ENCODE measurements around the gene C2CD3. TPM values are rescaled to one million over a fixed set of nuclear protein-coding genes. Genes with fewer than 3 reads are reported as not detected.
"Not testable (repeated sequence)": the region's sequence is repeated elsewhere in the genome, so short reads cannot be mapped to it uniquely, and the experiment has no call there.

Gene C2CD3
- total RNA-seq, 1 donor from 2014 or later = 12.2 TPM

DNA sequence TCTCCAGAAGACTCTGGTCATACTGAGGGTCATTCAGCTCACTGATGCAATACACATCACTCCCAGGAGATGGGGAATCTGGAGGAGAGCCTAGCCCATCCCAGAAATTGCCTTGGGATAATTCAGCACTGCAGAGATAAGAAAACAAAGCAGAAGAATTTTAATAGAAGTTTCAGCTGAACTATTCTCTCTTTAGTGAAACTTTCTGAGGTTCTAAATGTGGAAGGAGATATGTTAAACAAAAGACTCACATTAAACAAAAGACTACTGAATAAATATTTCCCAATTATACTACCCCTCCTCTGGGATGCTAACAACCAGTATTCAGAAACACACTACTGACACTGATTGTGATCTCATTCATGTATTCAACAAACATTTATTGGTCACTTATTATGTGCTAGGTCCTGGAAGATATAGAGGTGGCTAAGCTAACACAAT is 47.8 kb downstream of the C2CD3 start:
- H3K36me3 ChIP-seq (ENCODE audit: control insufficient read depth, insufficient read depth, low read length) = no peaks in the 10 kb centered on the region
- TF ChIP-seq, protein P1, sequence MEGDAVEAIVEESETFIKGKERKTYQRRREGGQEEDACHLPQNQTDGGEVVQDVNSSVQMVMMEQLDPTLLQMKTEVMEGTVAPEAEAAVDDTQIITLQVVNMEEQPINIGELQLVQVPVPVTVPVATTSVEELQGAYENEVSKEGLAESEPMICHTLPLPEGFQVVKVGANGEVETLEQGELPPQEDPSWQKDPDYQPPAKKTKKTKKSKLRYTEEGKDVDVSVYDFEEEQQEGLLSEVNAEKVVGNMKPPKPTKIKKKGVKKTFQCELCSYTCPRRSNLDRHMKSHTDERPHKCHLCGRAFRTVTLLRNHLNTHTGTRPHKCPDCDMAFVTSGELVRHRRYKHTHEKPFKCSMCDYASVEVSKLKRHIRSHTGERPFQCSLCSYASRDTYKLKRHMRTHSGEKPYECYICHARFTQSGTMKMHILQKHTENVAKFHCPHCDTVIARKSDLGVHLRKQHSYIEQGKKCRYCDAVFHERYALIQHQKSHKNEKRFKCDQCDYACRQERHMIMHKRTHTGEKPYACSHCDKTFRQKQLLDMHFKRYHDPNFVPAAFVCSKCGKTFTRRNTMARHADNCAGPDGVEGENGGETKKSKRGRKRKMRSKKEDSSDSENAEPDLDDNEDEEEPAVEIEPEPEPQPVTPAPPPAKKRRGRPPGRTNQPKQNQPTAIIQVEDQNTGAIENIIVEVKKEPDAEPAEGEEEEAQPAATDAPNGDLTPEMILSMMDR (IDR thresholded peaks at IDR 0.05; ENCODE audit: insufficient read depth, low read length, poor library complexity, severe bottlenecking) = no peak
- H3K27me3 ChIP-seq (ENCODE audit: control insufficient read depth, insufficient read depth, low read length) = no peaks in the 10 kb centered on the region
- DNase-seq (ENCODE audit: low read depth) = no peak
- no peak overlapping the region for H3K4me3 ChIP-seq (ENCODE audit: low read depth, low read length)

GRCh38 chr11:74121804-74122203 is 49.0 kb downstream of the C2CD3 start:
- DNase-seq (ENCODE audit: low read depth) = no peak
- TF ChIP-seq, protein P1 (IDR thresholded peaks at IDR 0.05; ENCODE audit: insufficient read depth, low read length, poor library complexity, severe bottlenecking) = no peak
- Histone ChIP-seq H3K27me3 (ENCODE audit: control insufficient read depth, insufficient read depth, low read length) (no peaks in the 10 kb centered on the region), H3K4me3 (ENCODE audit: low read depth, low read length) (no peak overlapping the region), H3K36me3 (ENCODE audit: control insufficient read depth, insufficient read depth, low read length) (no peaks in the 10 kb centered on the region)

- DNase-seq (ENCODE audit: low read depth); H3K27me3 ChIP-seq (ENCODE audit: control insufficient read depth, insufficient read depth, low read length); H3K36me3 ChIP-seq (ENCODE audit: control insufficient read depth, insufficient read depth, low read length); H3K4me3 ChIP-seq (ENCODE audit: low read depth, low read length): not testable (repeated sequence)
Observed at GRCh38 chr11:74120260-74121035, 50.4 kb downstream of the C2CD3 start.

DNA sequence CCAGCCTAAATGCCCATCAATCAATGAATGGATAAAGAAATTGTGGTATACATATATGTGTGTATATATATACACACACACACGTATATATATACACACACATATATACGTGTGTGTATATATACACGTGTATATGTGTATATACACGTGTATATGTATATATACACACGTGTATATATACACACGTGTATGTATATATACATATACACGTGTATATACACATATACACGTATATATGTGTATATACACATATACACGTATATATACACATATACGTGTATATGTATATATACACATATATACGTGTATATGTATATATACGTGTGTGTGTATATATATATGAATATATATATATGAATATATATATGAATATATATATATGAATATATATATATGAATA is 54.1 kb downstream of the C2CD3 start:
- Histone ChIP-seq H3K27me3 (ENCODE audit: control insufficient read depth, insufficient read depth, low read length) (no peaks in the 10 kb centered on the region), H3K36me3 (ENCODE audit: control insufficient read depth, insufficient read depth, low read length) (no peaks in the 10 kb centered on the region), H3K4me3 (ENCODE audit: low read depth, low read length) (no peak overlapping the region)
- TF ChIP-seq, protein P1 (IDR thresholded peaks at IDR 0.05; ENCODE audit: insufficient read depth, low read length, poor library complexity, severe bottlenecking) = no peak
- no peak for DNase-seq (ENCODE audit: low read depth)

DNA sequence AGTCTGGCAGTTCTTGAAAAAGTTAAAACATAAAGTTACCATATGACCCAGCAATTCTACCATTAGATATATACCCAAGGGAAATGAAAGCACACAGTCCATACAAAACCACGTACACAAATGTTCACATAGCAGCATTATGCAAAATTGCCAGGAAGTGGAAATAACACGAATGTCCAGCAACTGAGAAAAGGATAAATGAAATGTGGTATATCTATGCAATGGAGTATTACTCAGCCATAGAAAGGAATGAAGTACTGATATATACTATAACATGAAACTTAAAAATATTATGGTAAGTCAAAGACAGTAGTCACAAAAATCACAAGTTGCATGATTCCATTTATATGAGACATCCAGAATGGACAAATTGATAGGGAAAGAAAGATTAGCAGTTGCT is 57.9 kb downstream of the C2CD3 start:
- H3K4me3 ChIP-seq (ENCODE audit: low read depth, low read length) = no peak overlapping the region
- H3K36me3 ChIP-seq (ENCODE audit: control insufficient read depth, insufficient read depth, low read length) = no peaks in the 10 kb centered on the region
- DNase-seq (ENCODE audit: low read depth) = no peak
- H3K27me3 ChIP-seq (ENCODE audit: control insufficient read depth, insufficient read depth, low read length) = no peaks in the 10 kb centered on the region
- TF ChIP-seq, protein P1 (IDR thresholded peaks at IDR 0.05; ENCODE audit: insufficient read depth, low read length, poor library complexity, severe bottlenecking) = no peak

GRCh38 chr11:74106124-74106523 is 64.7 kb downstream of the C2CD3 start:
- H3K36me3 ChIP-seq (ENCODE audit: control insufficient read depth, insufficient read depth, low read length) = no peaks in the 10 kb centered on the region
- TF ChIP-seq, protein P1 (IDR thresholded peaks at IDR 0.05; ENCODE audit: insufficient read depth, low read length, poor library complexity, severe bottlenecking) = no peak
- H3K27me3 ChIP-seq (ENCODE audit: control insufficient read depth, insufficient read depth, low read length) = no peaks in the 10 kb centered on the region
- no peak overlapping the region for H3K4me3 ChIP-seq (ENCODE audit: low read depth, low read length)
- DNase-seq (ENCODE audit: low read depth) = no peak
